PFSK-1 (cell line): ENCODE results near the gene MAPK8IP3.

Source experiments
- POLR2AphosphoS5 ChIP-seq: IDR thresholded peaks from 2 replicates; pipeline ENCODE4 v1.6.1; 2012; ENCODE audit warnings: low read depth, mild to moderate bottlenecking, control low read depth, low read length, moderate library complexity
- REST ChIP-seq, 2 experiments: IDR thresholded peaks; 2 replicates each; pipeline versions ENCODE4 v1.6.1 to v1.8.0; 2011 to 2012; ENCODE audit warnings: low read depth in 2 of 2, low read length in 2 of 2, control low read depth in 1 of 2, inconsistent platforms in 1 of 2, mild to moderate bottlenecking in 1 of 2, moderate library complexity in 1 of 2; ENCODE audit not compliant: insufficient read depth in 1 of 2

GRCh38 chr16:1674751-1675664 lies 31.0 kb upstream of the MAPK8IP3 start:
- TF ChIP-seq POLR2AphosphoS5, result no peak
- TF ChIP-seq REST (IDR thresholded peaks at IDR 0.05; ENCODE audit: insufficient read depth in 1 of 2, low read depth in 2 of 2, low read length in 2 of 2), result no peak
